HepG2 (cell line): ENCODE measurements around the gene TFF1. TPM values are rescaled to one million over a fixed set of nuclear protein-coding genes. Genes with fewer than 3 reads are reported as not detected.

Source experiments
- ATAC-seq: fragments of 200-7000 bp; cut with Tn5 transposase; 3 replicates; pipeline ENCODE4 v1.9.1; 2020; ENCODE audit warnings: mild to moderate bottlenecking, moderate library complexity
- BruUV-seq: library from RNA; stranded (reverse); fragments of 400-500 nt; replicated peaks from 2 replicates; lab custom pipeline; 2021; lab: Mats Ljungman, UMichigan
- CTCF ChIA-PET: fragments of 300-600 bp; formaldehyde crosslinking; extraction: SDS; loops from one replicate; lab custom pipeline; 2021; ENCODE audit warnings: low total read pairs, inconsistent platforms, low intra/inter-chr PET ratio; lab: Yijun Ruan, JAX
- POLR2A ChIA-PET: fragments of 350-600 bp; sonication (Branson Sonifier 250); formaldehyde crosslinking; loops from one replicate; lab custom pipeline; 2020; ENCODE audit warnings: antibody characterized with exemption, inconsistent platforms; lab: Yijun Ruan, JAX
- DNase-seq: peaks from one replicate; pipeline ENCODE4 v3.0.0-alpha.2; 2015; ENCODE audit warnings: low spot score
- FAIRE-seq: peaks from 3 replicates; lab custom pipeline; 2011; peaks lifted over from hg19 to GRCh38; lab: Jason Lieb, UNC
- H2AFZ ChIP-seq: one replicate; pipeline ENCODE4 v1.6.1; 2011; ENCODE audit warnings: low read length, inconsistent platforms
- H3K27ac ChIP-seq: fragments of 300-600 bp; 3 replicates; pipeline ENCODE4 v1.8.0; 2011; ENCODE audit warnings: mixed run types, mild to moderate bottlenecking, mixed read lengths, low read length, inconsistent platforms; ENCODE audit not compliant: insufficient read depth; ENCODE audit errors: extremely low read length
- H3K27me3 ChIP-seq, 2 experiments: fragments of 200-600 bp in 1 of 2; 2 replicates in 1 of 2; 3 replicates in 1 of 2; pipeline versions ENCODE4 v1.6.0 to v1.8.0; 2011; ENCODE audit warnings: low read length in 2 of 2, mild to moderate bottlenecking in 2 of 2, moderate library complexity in 2 of 2, inconsistent platforms in 1 of 2; ENCODE audit not compliant: insufficient read depth in 2 of 2, control insufficient read depth in 1 of 2
- H3K36me3 ChIP-seq, 2 experiments: fragments of 200-600 bp in 1 of 2; replicated peaks in 1 of 2; 2 replicates in 1 of 2; 3 replicates in 1 of 2; pipeline versions ENCODE4 v1.5.1 to v1.8.0; 2011; ENCODE audit warnings: low read length in 2 of 2, inconsistent platforms in 1 of 2; ENCODE audit not compliant: insufficient read depth in 2 of 2, control insufficient read depth in 1 of 2
- H3K4me1 ChIP-seq: 2 replicates; pipeline ENCODE4 v1.5.1; 2012; ENCODE audit warnings: low read length, inconsistent platforms; ENCODE audit not compliant: insufficient read depth
- H3K4me2 ChIP-seq: 2 replicates; pipeline ENCODE4 v1.6.0; 2011; ENCODE audit warnings: low read depth, low read length, inconsistent platforms
- H3K4me3 ChIP-seq, 3 experiments: fragments of 200-600 bp in 1 of 3; sonication (generic), shearing (Covaris generic) in 1 of 3; replicated peaks in 1 of 3; 2 replicates each; pipeline ENCODE4 v1.5.1; 2011 to 2016; ENCODE audit warnings: low read length in 3 of 3, inconsistent platforms in 2 of 3, low read depth in 2 of 3, mild to moderate bottlenecking in 2 of 3, control low read depth in 1 of 3, mixed read lengths in 1 of 3; ENCODE audit not compliant: insufficient read depth in 1 of 3
- H3K79me2 ChIP-seq: one replicate; pipeline ENCODE4 v1.6.1; 2011; ENCODE audit warnings: low read length, inconsistent platforms; ENCODE audit not compliant: insufficient read depth
- H3K9ac ChIP-seq: 2 replicates; pipeline ENCODE4 v1.6.0; 2011; ENCODE audit warnings: mild to moderate bottlenecking, low read depth, low read length, inconsistent platforms; ENCODE audit not compliant: insufficient read depth
- H3K9me3 ChIP-seq: 2 replicates; pipeline ENCODE4 v1.5.1; 2012; ENCODE audit warnings: mild to moderate bottlenecking, low read length
- H4K20me1 ChIP-seq: 2 replicates; pipeline ENCODE4 v1.6.0; 2011; ENCODE audit warnings: inconsistent platforms, mild to moderate bottlenecking, low read length, moderate library complexity; ENCODE audit not compliant: insufficient read depth
- KAT7 ChIP-seq: IDR thresholded peaks from 2 replicates; pipeline ENCODE4 v1.6.1; 2018; ENCODE audit warnings: borderline replicate concordance, missing compliant biosample characterization
- MIER3 ChIP-seq: IDR thresholded peaks from 2 replicates; pipeline ENCODE4 v1.6.1; 2016; ENCODE audit warnings: missing compliant biosample characterization, borderline replicate concordance
- PHF21A ChIP-seq: sonication (generic); formaldehyde crosslinking; IDR thresholded peaks from 2 replicates; pipeline ENCODE4 v1.5.0; 2020; ENCODE audit warnings: mild to moderate bottlenecking, missing genetic modification reagents
- PHF5A ChIP-seq: IDR thresholded peaks from one replicate; pipeline ENCODE4 v1.6.1; 2018; ENCODE audit warnings: low read depth, missing genetic modification reagents; ENCODE audit not compliant: unreplicated experiment
- TGIF2 ChIP-seq: IDR thresholded peaks from 2 replicates; pipeline ENCODE4 v1.6.1; 2016; ENCODE audit warnings: control low read depth, missing compliant biosample characterization
- TOE1 ChIP-seq: sonication (generic); formaldehyde crosslinking; IDR thresholded peaks from 2 replicates; pipeline ENCODE4 v1.4.0; 2020; ENCODE audit warnings: mild to moderate bottlenecking, missing genetic modification reagents
- ZBTB10 ChIP-seq: sonication (generic); formaldehyde crosslinking; IDR thresholded peaks from 2 replicates; pipeline ENCODE4 v1.4.0; 2020; ENCODE audit warnings: missing genetic modification reagents, borderline replicate concordance
- ZNF101 ChIP-seq: sonication (generic); formaldehyde crosslinking; IDR thresholded peaks from 2 replicates; pipeline ENCODE4 v1.4.0; 2020; ENCODE audit warnings: mild to moderate bottlenecking, low read depth, missing genetic modification reagents, borderline replicate concordance
- WGBS: methylation state at CpG from one replicate; pipeline ENCODE4 v1.1.6; 2017; ENCODE audit warnings: low lambda C conversion rate; 5-methylcytosine and 5-hydroxymethylcytosine counted together
- in situ Hi-C: cut with HindIII; loops from 2 replicates; pipeline ENCODE4 v1.10.0; 2017; ENCODE audit warnings: low pct_unique_long_range_greater_than_20kb; ENCODE audit not compliant: extremely low pct_ligation_motif_present
- intact Hi-C: fragments of 100-400 bp; cut with micrococcal nuclease; formaldehyde crosslinking; loops from one replicate; pipeline ENCODE4 v1.10.0; 2022; ENCODE audit not compliant: unreplicated experiment
- polyA plus RNA-seq, 8 experiments: library from polyadenylated mRNA; depleted of rRNA in 3 of 8; stranded (reverse) in 7 of 8; unstranded in 1 of 8; fragments of >200 nt; fragmentation: Illumina TruSeq in 4 of 8; extraction: Trizol in 4 of 8; gene quantifications; 2 replicates each; pipeline versions ENCODE4 v1.2.1 to v1.2.3, GENCODE V29; 2011 to 2016; ENCODE audit warnings: low read depth in 4 of 8, missing spikeins in 1 of 8, mixed read lengths in 1 of 8; ENCODE audit not compliant: insufficient read depth in 1 of 8
- total RNA-seq, 5 experiments: library from RNA; depleted of rRNA; stranded (reverse); fragments of >200 nt; fragmentation: Illumina TruSeq; extraction: Trizol; gene quantifications; 2 replicates each; pipeline ENCODE4 v1.2.3, GENCODE V29; 2016; ENCODE audit warnings: low read depth in 1 of 5
- TF ChIP-seq, protein P1 (sequence below): sonication (generic); formaldehyde crosslinking; IDR thresholded peaks from 2 replicates; pipeline ENCODE4 v1.5.0; 2020; ENCODE audit warnings: missing genetic modification reagents, mild to moderate bottlenecking, borderline replicate concordance

TFF1 gene
- total and polyA plus RNA-seq, 2 of the 13 experiments (the other 11 are each of a cell fraction or from before 2014, with no cell fraction given), result 0.24 to 19.4 TPM

DNA sequence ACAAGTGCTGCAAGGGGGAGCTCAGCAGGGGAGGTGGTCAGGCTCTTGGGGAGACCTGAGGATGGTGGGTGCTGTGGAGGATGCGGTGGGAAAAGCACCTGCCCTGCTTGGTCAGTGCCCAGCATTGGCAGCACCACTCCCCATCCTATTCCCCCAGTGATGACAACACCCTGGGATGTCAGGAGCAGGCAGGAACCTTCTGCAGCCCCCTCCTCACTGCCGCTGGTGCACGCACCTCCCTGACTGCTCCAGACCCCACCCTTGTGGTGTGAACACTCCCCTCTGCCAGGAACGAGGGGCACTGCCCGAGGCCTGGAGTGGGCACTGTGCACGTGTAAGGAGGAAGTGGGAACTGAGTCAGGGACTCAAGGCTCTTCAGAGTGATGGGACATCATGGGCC, 17.0 kb upstream of the TFF1 start:
- H3K9me3 ChIP-seq, result no peaks in the 10 kb centered on the region
- WGBS, result 100% methylated on average over 3 of the region's 6 CpGs
- CTCF ChIA-PET, result no interaction called here
- H2AFZ ChIP-seq, result no peak overlapping the region
- no peaks in the 10 kb centered on the region for H3K27me3 ChIP-seq
- BruUV-seq, result no TSS peak
- no peaks in the 10 kb centered on the region for H4K20me1 ChIP-seq
- no peaks in the 10 kb centered on the region for H3K79me2 ChIP-seq
- no peak overlapping the region for H3K9ac ChIP-seq
- DNase-seq (no peak), FAIRE-seq (no peak)
- H3K4me1 ChIP-seq, result peaks cover 52% of the 10 kb centered on the region
- H3K36me3 ChIP-seq, result no peaks in the 10 kb centered on the region
- in situ Hi-C loops, result loop anchor here (5.0 kb wide), 1 partner anchor 64 kb away; no protein-coding TSS in a partner anchor
- intact Hi-C loops, result no loop called here
- POLR2A ChIA-PET, result interaction anchor here (0.8 kb wide), 1 partner anchor 17 kb away, joined by 3 read pairs; the partner anchor contains the start of gene TFF1
- no peak overlapping the region for H3K27ac ChIP-seq
- TF ChIP-seq ZBTB10 (CRISPR knock-in tag), result no peak
- TF ChIP-seq, protein P1, sequence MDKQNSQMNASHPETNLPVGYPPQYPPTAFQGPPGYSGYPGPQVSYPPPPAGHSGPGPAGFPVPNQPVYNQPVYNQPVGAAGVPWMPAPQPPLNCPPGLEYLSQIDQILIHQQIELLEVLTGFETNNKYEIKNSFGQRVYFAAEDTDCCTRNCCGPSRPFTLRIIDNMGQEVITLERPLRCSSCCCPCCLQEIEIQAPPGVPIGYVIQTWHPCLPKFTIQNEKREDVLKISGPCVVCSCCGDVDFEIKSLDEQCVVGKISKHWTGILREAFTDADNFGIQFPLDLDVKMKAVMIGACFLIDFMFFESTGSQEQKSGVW (CRISPR knock-in tag), result no peak
- TF ChIP-seq KAT7 (CRISPR knock-in tag), result no peak
- no peak for TF ChIP-seq TOE1 (CRISPR knock-in tag)
- TF ChIP-seq PHF21A (CRISPR knock-in tag), result no peak
- TF ChIP-seq ZNF101 (CRISPR knock-in tag), result no peak
- no peak for TF ChIP-seq TGIF2 (CRISPR knock-in tag)
- no peak for TF ChIP-seq PHF5A
- no peak for TF ChIP-seq MIER3
- TF ChIP-seq, all 625 proteins: peak for 0
- ATAC-seq, result no peak
- no peak overlapping the region for H3K4me3 ChIP-seq
- no peak overlapping the region for H3K4me2 ChIP-seq
